GM12891 (cell line): ENCODE measurements around the gene IKZF2.

ENCODE experiments used
- POLR2A ChIP-seq: IDR thresholded peaks from 2 replicates; pipeline ENCODE4 v1.6.1; 2011; ENCODE audit warnings: low read depth, low read length, control low read depth
- POLR2AphosphoS5 ChIP-seq: IDR thresholded peaks from 2 replicates; pipeline ENCODE4 v1.6.1; 2011; ENCODE audit warnings: low read depth, low read length, control low read depth

- no peak for TF ChIP-seq POLR2AphosphoS5
- no peak for TF ChIP-seq POLR2A
Observed at GRCh38 chr2:213162516-213163118, 11.2 kb upstream of the IKZF2 start.
